GM19455 (cell line): ENCODE results near the gene RTP5.
"Not testable (repeated sequence)": the region's sequence is repeated elsewhere in the genome, so short reads cannot be mapped to it uniquely, and the experiment has no call there.

Experiments
- ATAC-seq: cut with Tn5 transposase; IDR thresholded peaks from one replicate; pipeline ENCODE4 v1.9.1; 2021; ENCODE audit not compliant: unreplicated experiment

The RTP5 gene

DNA sequence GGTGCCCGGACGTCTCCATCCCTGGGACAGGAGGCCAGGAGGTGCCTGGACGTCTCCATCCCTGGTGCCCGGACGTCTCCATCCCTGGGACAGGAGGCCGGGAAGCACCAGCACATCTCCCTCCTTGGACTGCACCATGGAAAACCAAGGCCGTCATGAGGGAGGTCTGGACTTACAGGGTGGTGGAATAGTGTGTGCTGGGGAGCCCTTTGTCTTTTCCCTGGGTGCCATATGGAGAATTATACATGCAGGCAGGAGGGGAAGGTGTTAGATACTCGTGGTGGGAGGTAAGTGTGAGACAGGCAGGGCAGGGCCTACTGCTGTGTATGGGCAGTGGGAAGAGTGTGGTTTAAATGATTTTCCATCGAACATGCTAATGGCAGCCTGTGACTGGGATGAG is 52.9 kb downstream of the RTP5 start:
- ATAC-seq: no peak

DNA sequence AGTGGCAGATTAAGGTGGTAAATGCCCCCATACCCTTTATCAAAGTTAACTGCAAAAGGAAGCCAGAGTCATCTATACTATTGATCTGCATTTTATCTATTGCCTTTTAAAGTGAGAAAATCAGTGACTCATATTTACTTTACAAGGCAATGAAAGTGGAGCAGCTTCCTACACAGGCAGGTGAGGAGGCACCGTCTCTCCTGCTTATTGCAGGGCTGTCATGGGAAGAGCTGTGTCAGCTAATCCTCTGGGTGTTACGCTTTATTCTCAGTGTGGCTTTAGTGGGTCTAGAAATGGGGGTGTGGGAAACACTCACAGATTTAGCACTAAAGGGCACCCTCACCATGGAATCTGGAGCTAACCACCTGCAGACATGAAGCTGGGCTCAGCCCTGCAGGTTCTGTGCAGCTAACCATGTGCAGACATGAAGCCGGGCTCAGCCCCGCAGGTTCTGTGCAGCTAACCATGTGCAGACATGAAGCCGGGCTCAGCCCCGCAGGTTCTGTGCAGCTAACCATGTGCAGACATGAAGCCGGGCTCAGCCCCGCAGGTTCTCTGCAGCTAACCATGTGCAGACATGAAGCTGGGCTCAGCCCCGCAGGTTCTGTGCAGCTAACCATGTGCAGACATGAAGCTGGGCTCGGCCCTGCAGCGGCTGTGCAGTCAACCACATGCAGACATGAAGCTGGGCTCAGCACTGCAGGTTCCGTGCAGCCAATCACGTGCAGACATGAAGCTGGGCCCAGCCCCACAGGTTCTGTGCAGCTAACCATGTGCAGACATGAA is 53.5 kb downstream of the RTP5 start:
- not testable (repeated sequence) for ATAC-seq
